ENCODE results near the gene C2orf74.
"Not testable (repeated sequence)": the region's sequence is repeated elsewhere in the genome, so short reads cannot be mapped to it uniquely, and the experiment has no call there.

Gene C2orf74

GRCh38 chr2:61161888-61162287, at the start of gene C2orf74:
Gene C2orf74 (plus strand): TSS chr2:61162188. CDS start chr2:61162515, 327 bp downstream.
- DNase-seq = no peak

- no peak for DNase-seq
Measured at GRCh38 chr2:61114147-61114546, 47.8 kb upstream of the C2orf74 start.

GRCh38 chr2:61116302-61116701, 45.7 kb upstream of the C2orf74 start:
- DNase-seq = no peak

DNA sequence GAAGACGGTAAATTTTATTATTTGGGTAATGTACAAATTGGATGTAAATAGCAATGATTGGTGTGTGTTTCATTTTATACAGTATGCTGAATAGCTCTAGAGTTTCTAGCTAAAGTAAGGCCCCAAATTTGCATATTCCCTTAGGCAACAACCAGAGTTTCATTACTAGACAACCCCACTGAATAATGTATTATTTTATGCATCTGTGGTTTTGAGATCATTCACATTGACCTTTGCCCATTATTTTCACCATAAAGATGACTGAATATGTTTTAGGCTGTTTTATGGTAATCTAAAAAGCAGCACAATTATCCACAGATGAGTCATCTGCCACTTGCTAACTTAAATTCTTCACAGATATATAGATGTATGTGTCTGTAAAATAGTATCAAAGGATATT, 44.5 kb upstream of the C2orf74 start:
- DNase-seq = no peak

GRCh38 chr2:61125123-61125710, 36.8 kb upstream of the C2orf74 start:
- DNase-seq = no peak

DNA sequence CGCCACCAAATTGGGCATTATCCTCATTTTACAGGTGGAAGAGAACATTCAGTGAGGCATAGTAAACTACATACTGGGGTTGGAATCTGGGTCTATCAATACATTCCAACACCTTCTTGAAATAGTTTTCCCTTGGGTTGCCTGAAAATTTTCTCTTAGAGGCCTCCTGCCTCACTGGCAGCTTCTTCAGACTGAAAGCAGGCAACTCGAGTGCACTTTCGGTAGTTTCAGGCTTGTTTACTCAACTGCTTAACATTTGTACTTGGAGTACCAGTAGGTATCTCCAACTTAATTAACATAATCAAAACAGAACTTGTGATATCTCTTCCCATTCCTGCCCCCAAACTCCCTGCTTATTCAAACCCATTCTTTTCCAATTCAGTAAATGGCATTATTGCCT, 36.2 kb upstream of the C2orf74 start:
- DNase-seq = no peak

GRCh38 chr2:61128122-61128521, 33.9 kb upstream of the C2orf74 start:
- DNase-seq = not testable (repeated sequence)

- no peak for DNase-seq
Measured at GRCh38 chr2:61134141-61134540, 27.8 kb upstream of the C2orf74 start.

DNA sequence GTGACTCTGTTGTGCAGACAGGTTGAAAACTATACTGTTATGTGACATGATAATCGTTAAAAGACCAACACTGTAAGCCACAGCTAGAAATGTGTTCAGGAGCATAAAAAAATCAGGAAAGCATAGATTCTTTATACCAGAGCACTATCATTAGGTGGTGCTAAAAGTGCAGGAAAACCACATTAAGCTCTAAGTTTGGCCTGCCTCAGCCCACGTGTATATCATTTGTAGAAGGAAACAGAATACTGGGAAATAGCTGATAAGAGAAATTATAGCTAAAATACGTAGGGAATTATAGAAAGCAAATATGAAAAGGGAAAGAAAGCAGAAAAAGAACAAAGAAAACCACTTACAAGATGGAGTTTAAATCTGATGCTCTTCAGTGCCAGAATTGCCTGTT, 26.5 kb upstream of the C2orf74 start:
- no peak for DNase-seq

- no peak for DNase-seq
Measured at GRCh38 chr2:61138859-61139258, 23.1 kb upstream of the C2orf74 start.

- no peak for DNase-seq
Measured at GRCh38 chr2:61141151-61141550, 20.8 kb upstream of the C2orf74 start.

DNA sequence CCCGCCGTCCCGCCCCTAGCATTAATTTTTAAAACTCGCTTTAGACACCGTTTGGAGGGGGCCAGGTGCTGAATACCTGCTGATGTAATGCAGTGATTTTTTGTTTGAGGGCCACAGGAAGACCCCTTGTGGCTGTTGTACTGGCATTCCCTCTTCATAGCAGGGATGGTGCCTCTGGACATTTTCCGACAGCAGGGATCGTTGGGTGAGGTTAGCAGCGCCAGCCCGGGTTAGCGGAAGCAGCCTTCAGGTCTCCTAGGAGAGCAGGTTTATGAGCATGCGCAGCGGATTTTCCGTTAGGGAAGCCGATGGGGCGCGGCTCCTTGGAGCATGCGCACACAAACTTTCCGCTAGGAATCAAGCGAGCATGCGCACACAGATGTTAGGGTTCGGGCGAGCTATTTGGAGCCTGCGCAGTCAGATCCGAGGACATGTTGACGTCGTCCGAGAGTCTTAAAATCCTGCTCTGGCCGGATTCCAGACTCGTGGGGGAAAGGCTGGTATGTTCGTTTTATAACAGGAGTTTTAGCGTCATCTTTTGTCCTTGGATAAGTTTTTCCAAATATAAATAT, 17.2 kb upstream of the C2orf74 start:
- DNase-seq = peak; percentile 81

DNA sequence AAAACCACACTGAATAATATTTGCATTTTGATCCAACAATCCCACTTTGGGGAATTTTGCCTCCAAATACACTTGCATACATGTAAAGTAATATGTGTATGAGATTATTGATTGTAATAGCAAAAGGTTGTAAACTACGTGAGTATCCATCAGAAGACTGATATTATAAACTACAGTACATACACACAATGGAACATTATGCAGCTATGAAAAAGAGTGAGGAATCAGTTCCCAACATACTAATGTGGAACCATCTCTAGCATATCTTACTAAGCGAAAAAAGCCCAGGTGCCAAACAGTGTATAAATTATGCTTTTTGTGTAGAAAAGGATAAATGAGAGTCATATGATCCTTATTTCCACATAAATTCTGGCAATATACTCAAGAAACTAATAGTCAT, 16.0 kb upstream of the C2orf74 start:
- no peak for DNase-seq

DNA sequence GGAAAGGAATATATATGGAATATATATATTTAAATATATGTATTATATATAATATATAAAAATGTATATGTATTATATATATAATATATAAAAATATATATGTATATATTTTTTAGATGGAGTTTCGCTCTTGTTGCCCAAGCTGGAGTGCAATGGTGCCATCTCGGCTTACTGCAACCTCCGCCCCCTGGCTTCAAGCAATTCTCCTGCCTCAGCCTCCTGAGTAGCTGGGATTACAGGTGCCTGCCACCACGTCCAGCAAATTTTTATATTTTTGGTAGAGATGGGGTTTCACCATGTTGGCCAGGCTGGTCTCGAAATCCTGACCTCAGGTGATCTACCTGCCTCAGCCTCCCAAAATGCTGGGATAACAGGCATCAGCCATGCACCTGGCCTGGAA, 13.9 kb upstream of the C2orf74 start:
- DNase-seq = not testable (repeated sequence)

- no peak for DNase-seq
Measured at GRCh38 chr2:61149074-61149473, 12.9 kb upstream of the C2orf74 start.

- no peak for DNase-seq
Measured at GRCh38 chr2:61151436-61151835, 10.6 kb upstream of the C2orf74 start.

- no peak for DNase-seq
Measured at GRCh38 chr2:61157371-61158003, 4.5 kb upstream of the C2orf74 start.

- no peak for DNase-seq
Measured at GRCh38 chr2:61158356-61158955, 3.5 kb upstream of the C2orf74 start.

DNA sequence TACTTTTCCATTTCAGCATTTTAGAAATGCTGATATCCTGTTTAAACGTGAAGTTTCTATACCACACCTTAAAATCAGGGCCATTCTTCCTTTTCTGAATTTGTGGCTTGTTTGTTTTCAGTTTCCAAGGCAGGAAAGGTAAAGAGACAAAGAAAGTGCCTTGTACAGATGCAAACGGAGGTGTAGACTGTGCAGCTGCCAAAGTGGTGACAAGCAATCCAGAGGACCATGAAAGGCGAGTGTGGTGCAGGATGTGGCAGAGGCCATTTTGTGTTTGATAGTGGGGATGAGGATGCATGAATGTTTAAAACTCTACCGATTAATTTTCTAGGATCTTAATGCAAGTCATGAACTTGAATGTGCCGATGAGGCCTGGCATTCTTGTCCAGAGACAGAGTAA, 733 bp downstream of the C2orf74 start:
- DNase-seq = no peak

GRCh38 chr2:61165082-61165481, 3.1 kb downstream of the C2orf74 start:
- DNase-seq = not testable (repeated sequence)

DNA sequence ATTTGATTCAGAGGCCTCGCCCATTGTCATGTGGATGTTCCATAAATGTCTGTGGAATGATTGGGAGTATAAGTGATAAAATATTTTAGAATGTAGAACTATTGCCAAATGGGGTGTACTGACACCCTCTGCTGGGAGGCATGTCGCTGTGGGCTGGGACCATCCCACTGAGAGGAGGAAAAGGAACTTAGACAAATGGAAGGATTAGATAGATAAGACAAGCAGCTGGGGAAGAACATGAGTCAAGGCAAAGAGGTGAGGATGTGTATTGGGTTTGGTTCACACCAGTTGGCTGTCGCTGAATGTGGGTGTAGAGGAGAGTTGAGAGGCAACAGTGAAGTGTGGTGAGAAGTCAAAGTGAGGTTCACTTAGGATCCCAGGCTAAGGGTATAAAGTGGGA, 4.0 kb downstream of the C2orf74 start:
- DNase-seq = no peak

DNA sequence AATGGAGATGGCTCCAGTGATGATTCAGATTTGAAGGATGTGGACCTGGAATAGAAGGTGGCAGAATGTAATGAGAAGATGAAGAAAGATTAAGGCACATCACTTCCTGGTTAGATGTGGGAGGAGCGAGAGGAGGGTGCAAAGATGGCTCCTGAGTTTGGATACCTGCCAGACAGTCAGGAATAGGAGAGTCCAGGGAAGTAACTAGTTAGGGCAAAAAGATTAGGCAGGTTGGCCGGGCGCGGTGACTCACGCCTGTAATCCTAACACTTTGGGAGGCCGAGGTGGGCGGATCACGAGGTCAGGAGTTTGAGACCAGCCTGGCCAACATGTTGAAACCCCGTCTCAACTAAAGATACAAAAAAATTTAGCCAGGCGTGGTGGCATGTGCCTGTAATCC, 5.6 kb downstream of the C2orf74 start:
- no peak for DNase-seq

DNA sequence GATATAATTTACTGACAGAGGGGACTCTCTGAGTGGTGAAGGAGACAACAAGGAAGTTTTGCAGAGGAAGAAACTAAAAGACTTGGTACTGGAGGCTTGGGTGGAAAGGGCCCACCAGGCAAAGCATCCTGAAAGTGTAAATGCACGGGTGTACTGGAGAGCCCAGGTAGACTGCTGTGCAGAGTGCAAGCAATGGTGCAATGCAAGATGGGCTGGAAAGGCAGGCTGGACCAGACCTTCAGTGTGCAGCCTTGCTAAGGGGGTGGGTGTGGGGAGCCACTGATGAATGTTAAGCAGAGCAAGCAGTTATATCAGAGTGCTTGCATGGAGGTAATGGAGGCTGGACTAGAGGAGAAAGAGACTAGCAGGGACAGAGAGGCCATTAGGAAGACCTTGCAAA, 10.7 kb downstream of the C2orf74 start:
- DNase-seq = no peak

DNA sequence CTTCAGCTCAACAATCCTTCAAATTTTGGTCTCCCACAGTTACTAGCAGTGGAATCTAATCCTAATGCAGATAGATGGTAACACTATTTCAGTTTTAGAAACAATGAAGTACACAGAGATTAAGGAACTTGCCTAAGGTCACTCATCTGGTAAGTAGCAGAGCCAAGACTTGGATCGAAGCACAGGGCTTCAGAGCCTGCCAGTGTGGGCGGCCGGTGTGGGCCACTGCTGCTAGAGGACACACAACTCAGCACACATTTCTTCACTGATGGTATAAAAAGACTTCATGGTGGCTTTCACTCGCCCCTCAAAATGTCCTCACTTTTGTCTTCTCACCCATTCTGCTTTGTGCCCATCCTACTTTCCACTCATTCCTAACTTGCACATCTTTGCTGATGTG, 11.1 kb downstream of the C2orf74 start:
- DNase-seq = no peak

Measured in NCI-H524 treated with DMSO at 0.1 percent for 48 hours (cell line).